HepG2 (cell line): Measurements from ENCODE around the gene OR8H2.

Experiments
- ARID4A ChIP-seq: sonication (generic); formaldehyde crosslinking; IDR thresholded peaks from 2 replicates; pipeline ENCODE4 v1.5.0; 2020; ENCODE audit warnings: mild to moderate bottlenecking, missing genetic modification reagents, borderline replicate concordance
- ETV6 ChIP-seq: sonication (generic); formaldehyde crosslinking; conservative IDR thresholded peaks from 2 replicates; pipeline ENCODE4 v1.4.0; 2020; ENCODE audit warnings: missing genetic modification reagents
- MAFK ChIP-seq, 2 experiments: IDR thresholded peaks in 1 of 2; conservative IDR thresholded peaks in 1 of 2; 2 replicates each; pipeline ENCODE4 v1.6.1; 2011; ENCODE audit warnings: improper control_type of control experiment in 2 of 2, low read length in 2 of 2
- MIXL1 ChIP-seq: IDR thresholded peaks from 2 replicates; pipeline ENCODE4 v1.6.1; 2016
- RFX5 ChIP-seq: IDR thresholded peaks from 2 replicates; pipeline ENCODE4 v1.6.1; 2011; ENCODE audit warnings: low read depth, low read length, improper control_type of control experiment
- TMF1 ChIP-seq: sonication (generic); formaldehyde crosslinking; IDR thresholded peaks from 2 replicates; pipeline ENCODE4 v1.8.1; 2022; ENCODE audit warnings: low read depth, missing genetic modification reagents
- YY1 ChIP-seq: IDR thresholded peaks from 2 replicates; pipeline ENCODE4 v1.6.1; 2011; ENCODE audit warnings: low read length, low read depth, moderate library complexity, mild to moderate bottlenecking; ENCODE audit not compliant: insufficient read depth, insufficient replicate concordance
- ZNF121 ChIP-seq: sonication (generic); formaldehyde crosslinking; IDR thresholded peaks from 2 replicates; pipeline ENCODE4 v1.5.0; 2020; ENCODE audit warnings: mild to moderate bottlenecking, missing genetic modification reagents
- ZNF350 ChIP-seq: sonication (generic); formaldehyde crosslinking; IDR thresholded peaks from 2 replicates; pipeline ENCODE4 v1.4.0; 2020; ENCODE audit warnings: mild to moderate bottlenecking, low read depth, missing genetic modification reagents, borderline replicate concordance
- ZNF547 ChIP-seq: sonication (generic); formaldehyde crosslinking; IDR thresholded peaks from 2 replicates; pipeline ENCODE4 v1.5.1; 2020; ENCODE audit warnings: mild to moderate bottlenecking, missing genetic modification reagents

DNA sequence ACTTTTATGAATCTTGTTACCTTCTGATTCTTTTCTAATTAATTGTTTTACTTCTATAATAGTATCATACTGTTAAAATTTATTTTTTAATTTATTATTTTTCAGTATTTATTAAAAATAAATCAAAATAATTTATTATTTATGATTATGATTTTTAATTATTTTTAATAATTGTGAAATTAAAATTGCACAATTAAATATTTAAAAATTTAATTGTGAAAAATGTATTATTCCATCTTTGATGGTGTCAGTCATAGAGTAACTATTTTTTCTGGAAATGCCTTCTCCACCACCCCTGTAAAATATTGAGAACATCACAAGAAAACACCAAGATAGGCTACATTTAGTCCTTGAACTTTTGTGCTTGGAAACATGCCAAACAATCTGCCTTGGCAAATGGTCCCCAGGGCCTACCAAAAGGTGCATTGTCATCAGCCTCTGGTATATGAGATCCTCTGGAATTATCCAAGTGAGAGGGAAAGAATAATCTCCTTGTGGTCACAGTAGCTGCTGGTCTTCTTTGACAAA, at the start of gene OR8H2:
- no peak for TF ChIP-seq MIXL1 (CRISPR knock-in tag)
- no peak for TF ChIP-seq ZNF547 (CRISPR knock-in tag)
- TF ChIP-seq MAFK (conservative IDR thresholded peaks at IDR 0.05 in 1 of 2, IDR thresholded peaks at IDR 0.05 in 1 of 2; ENCODE audit: low read length in 2 of 2) = no peak
- TF ChIP-seq RFX5 = no peak
- TF ChIP-seq ZNF121 = no peak
- TF ChIP-seq YY1 = no peak
- no peak for TF ChIP-seq ARID4A (CRISPR knock-in tag)
- TF ChIP-seq ZNF350 = no peak
- no peak for TF ChIP-seq ETV6 (CRISPR knock-in tag)
- TF ChIP-seq TMF1 (CRISPR knock-in tag) = no peak
